GM21717 (cell line): ENCODE data around the gene SCD5.

Experiments used
- ATAC-seq: cut with Tn5 transposase; IDR thresholded peaks from one replicate; pipeline ENCODE4 v1.9.1; 2021; ENCODE audit warnings: mild to moderate bottlenecking, moderate library complexity; ENCODE audit not compliant: unreplicated experiment

The SCD5 gene

GRCh38 chr4:82774711-82775171 lies 23.9 kb downstream of the SCD5 start:
- ATAC-seq = no peak

GRCh38 chr4:82773057-82773456 lies 25.5 kb downstream of the SCD5 start:
- no peak for ATAC-seq

DNA sequence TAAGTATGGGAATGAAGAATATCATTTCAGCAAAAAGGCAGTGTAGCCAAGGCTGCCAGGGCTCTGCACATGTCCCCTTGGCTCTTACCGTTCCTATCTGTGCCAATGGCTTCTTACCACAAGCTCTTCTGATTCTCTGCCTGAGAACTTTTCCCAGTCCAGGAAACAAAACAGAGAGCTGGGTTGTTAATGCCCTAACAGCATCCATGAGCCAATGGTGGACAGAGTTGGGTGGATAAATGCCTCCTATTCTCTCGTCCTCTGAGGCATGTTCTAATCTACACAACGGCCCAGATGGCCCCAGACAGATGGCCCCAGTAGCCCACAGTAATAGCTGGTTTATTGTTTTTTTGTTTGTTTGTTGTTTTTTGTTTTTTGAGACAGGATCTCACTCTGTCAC lies 28.0 kb downstream of the SCD5 start:
- ATAC-seq = no peak

GRCh38 chr4:82765134-82765533 lies 33.5 kb downstream of the SCD5 start:
- no peak for ATAC-seq

- no peak for ATAC-seq
These were observed 37.4 kb downstream of the SCD5 start for GRCh38 chr4:82761229-82761628.

- ATAC-seq = no peak
These were observed 39.6 kb downstream of the SCD5 start for GRCh38 chr4:82758701-82759685.

DNA sequence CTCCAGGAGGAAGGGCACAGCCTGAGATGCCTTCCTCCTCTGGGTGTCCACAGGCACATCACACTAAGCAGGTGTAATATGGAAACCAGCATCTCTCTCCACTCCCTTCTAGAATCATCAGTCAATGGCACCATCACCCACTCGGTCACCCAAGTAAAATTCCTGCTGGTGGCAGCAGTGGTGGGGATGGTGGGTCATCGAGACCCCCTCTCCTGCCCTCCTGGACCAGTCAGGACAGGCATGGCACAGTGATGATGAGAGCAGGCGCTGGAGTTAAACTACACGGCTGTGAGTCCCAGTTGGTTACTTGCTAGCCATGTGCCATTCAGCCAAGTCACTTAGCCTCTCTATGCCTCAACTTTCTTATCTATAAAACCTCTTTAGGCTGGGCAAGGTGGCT lies 42.5 kb downstream of the SCD5 start:
- ATAC-seq = no peak

GRCh38 chr4:82755650-82756049 lies 42.9 kb downstream of the SCD5 start:
- no peak for ATAC-seq

- ATAC-seq = no peak
These were observed 44.0 kb downstream of the SCD5 start for GRCh38 chr4:82754513-82755165.

DNA sequence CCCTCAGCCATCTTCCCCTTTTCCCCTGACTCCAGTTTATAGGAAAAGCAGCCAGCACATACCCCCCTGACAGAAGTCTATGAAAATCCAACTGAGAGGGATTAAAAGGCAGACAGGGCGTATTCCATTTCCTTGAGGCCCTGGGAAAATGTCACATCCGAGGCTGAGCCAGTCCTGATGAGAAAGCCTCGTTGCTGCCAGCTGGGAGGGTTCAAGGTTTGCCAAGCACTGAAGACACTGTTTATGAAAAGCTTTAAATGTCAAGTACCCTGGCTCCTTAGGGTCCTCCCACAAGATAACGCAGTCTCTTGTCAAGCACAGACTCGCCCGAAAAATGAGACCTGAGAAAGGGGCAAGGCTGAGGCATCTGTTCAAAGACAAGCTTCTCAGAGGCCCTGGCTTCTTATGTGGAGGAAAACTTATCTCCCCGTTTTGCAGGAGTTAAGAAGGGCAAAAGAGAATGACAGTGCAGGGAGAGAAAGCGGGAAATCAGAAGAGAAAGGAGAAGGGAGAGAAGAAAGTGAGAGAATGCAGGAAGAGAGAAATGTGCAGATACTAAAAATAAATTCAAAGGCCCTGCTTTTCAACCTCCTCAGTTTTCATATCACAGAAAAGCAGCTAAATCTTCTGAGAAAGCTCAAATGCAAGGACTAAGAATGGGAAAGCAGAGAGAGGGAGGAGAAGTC lies 44.7 kb downstream of the SCD5 start:
- no peak for ATAC-seq

DNA sequence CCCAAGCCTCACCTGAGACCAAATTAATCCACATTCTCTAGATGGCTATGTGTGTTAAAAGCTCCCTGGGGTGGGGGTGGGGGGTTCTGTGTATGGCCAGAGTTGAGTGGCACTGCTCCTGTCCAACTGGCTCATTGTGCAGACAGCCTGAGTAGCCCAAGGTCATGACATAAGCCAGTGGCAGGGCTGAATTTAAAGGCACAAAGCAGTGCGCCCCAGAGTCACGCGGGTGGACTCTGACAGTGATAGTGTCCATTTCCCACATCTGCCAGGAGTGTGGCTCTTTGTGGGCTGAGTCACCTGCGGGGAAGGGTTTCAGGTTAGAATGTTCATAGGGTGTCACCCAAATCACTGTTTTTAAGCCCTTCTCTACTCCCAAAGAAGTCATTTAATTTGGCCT lies 45.4 kb downstream of the SCD5 start:
- no peak for ATAC-seq

DNA sequence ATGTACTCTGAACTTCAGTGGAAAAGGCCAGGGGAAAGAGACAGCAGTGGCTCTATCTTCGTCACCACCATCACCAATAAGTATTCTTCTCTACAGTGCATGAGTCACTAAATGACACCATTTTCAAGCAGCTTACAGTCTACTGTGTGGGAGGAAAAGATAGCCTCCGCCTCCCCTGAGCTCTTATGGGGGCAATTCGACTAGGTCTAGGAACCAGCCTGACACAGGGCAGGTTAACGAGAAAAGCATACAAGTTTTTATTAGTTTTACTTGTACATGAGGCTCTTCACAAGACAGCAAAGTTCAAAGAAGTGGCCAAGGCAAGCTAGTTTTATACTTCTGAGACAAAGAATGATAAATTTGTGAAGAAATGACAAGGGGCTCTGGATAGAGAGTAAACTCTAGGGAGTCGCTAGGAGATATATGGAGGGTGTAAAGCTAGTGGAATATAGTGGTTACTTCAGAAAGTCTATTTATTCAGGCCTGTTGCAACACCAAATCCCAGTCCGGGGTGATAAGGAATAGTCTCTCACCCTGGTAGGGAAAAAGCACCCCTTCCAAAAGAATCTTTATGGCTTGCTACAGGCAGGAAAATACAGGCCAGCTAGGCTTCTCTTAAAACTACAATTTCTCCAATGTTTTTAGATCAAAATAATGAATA lies 49.7 kb downstream of the SCD5 start:
- no peak for ATAC-seq

GRCh38 chr4:82747686-82748575 lies 50.7 kb downstream of the SCD5 start:
- ATAC-seq = no peak

DNA sequence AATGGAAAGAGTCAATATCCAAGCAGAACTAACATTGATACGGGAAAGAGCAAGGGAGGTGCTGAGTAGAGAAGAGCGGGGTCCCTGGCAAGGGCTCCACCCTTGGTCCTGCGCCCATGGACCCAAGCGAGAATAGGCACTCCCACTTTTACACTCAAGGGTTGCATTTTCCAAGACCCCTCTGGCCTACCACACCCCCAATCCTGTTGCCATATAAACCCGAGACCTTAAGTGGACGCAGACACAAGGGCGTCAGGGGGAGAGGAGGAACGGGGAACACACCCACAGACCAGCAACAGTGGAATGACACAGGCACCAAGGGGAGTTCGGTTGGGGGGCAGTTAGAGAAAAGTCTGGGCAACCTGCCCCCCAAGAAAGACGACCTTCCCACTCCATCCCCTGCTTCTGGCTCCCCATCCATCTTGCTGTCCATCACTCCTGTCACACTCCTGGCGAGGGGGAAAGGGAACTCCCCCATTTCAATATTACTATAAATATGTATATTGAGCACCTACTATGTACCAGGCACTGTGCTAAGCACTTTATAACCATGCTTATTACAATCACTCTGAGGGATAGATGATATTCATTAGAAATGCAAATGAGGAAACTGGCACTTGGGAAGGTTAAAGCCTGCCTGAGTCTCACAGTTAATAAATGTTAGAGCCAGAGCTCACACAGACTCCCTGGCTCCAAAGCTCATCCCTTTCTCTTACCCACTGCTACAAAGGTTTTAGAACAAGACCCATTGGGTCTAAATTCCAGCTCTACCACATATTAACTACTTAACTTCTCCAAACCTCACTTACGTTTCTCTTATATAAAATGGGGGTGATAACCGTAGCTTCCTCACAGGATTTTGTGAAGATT lies 51.7 kb downstream of the SCD5 start:
- ATAC-seq = no peak

DNA sequence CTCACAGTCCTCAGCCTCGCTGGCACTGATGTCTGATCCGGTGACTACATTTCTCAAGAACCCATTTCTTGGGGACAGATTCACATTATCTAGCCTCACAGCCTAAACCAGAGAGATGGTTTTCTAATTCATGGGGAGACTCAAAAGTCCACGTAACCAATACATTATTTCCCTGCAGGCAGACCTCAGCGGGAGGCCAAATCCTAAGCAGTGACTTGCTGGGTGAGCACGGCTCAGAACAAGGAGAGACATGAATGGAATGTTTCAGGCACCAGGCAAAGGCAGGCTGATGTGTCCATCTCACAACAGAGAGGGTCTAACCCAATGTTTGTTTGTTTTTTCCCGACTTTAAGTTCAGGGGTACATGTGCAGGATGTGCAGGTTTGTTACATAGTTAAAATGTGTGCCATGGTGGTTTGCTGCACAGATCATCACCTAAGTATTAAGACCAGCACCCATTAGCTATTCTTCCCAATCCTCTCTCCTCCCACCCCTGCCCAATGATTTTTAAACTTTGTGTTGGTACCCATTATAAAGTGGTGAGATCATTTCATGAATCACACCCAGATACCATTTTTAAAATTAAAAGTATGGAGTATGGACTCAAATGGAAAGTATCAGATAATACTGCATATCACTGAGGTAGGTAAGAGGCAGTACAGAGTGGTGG lies 53.3 kb downstream of the SCD5 start:
- ATAC-seq = no peak

GRCh38 chr4:82744284-82744968 lies 54.2 kb downstream of the SCD5 start:
- ATAC-seq = no peak

DNA sequence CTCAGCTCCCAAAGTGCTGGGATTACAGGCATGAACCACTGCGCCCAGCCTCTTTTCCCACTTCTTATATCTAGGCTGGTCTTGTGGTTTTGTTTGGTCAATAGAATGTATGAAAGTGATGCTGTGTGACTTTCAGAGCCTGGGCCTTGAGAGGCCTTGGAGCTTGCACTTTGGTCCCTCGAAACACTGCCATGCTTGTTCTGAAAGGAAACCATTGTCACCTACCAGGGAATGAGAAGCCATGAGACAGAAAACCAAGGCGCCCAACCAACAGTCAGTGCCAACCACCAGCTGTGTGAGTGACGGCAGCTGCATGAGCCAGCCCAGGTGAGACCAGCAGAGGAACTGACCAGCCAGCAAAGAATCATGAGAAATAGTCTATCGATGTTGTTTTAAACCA lies 57.4 kb downstream of the SCD5 start:
- ATAC-seq = no peak
